Embryonic facial prominence (tissue), 1 donor: Measurements from ENCODE around the gene MATK.

Source experiments
- DNase-seq: peaks from one replicate; pipeline ENCODE4 v3.0.0-alpha.2; 2016; ENCODE audit errors: extremely low spot score

The MATK gene

GRCh38 chr19:3790941-3791340 lies 4.8 kb upstream of the MATK start:
- DNase-seq = no peak

- DNase-seq = no peak
These were observed 4.1 kb upstream of the MATK start for GRCh38 chr19:3790209-3790734.

GRCh38 chr19:3788996-3789778 lies 3.0 kb upstream of the MATK start:
- no peak for DNase-seq

- DNase-seq = no peak
These were observed 687 bp downstream of the MATK start for GRCh38 chr19:3785451-3785937.

- no peak for DNase-seq
These were observed 1.4 kb downstream of the MATK start for GRCh38 chr19:3784607-3785450.

- no peak for DNase-seq
These were observed 2.3 kb downstream of the MATK start for GRCh38 chr19:3783660-3784584.

GRCh38 chr19:3782903-3783302 lies 3.3 kb downstream of the MATK start:
- no peak for DNase-seq

- no peak for DNase-seq
These were observed 3.9 kb downstream of the MATK start for GRCh38 chr19:3782330-3782729.

- no peak for DNase-seq
These were observed 4.6 kb downstream of the MATK start for GRCh38 chr19:3781603-3782002.

GRCh38 chr19:3780786-3781304 lies 5.3 kb downstream of the MATK start:
- DNase-seq = no peak

GRCh38 chr19:3778899-3779723 lies 7.1 kb downstream of the MATK start:
- no peak for DNase-seq

- no peak for DNase-seq
These were observed 7.9 kb downstream of the MATK start for GRCh38 chr19:3778104-3778867.

GRCh38 chr19:3776479-3777040 lies 9.6 kb downstream of the MATK start:
- DNase-seq = no peak

- DNase-seq = no peak
These were observed 10.3 kb downstream of the MATK start for GRCh38 chr19:3775831-3776230.

GRCh38 chr19:3775374-3775711 lies 10.8 kb downstream of the MATK start:
- no peak for DNase-seq

GRCh38 chr19:3774621-3775373 lies 11.4 kb downstream of the MATK start:
- DNase-seq = no peak

- DNase-seq = no peak
These were observed 12.2 kb downstream of the MATK start for GRCh38 chr19:3773814-3774515.

GRCh38 chr19:3771906-3772455 lies 14.2 kb downstream of the MATK start, which contains the start of gene RAX2:
TSS of gene RAX2 (minus strand) at chr19:3772228. CDS start at chr19:3771742, 486 bp downstream.
- no peak for DNase-seq
